Mucosa of descending colon (tissue), 3 donors: Measurements from ENCODE around the gene ATP8B3. TPM values are rescaled to one million over a fixed set of nuclear protein-coding genes. Genes with fewer than 3 reads are reported as not detected.

Experiments used
- ATAC-seq: fragments of 200-7000 bp; cut with Tn5 transposase; one replicate; pipeline ENCODE4 v1.9.1; 2020; ENCODE audit warnings: mild to moderate bottlenecking, moderate library complexity
- DNase-seq, 3 donors: peaks; one replicate each; pipeline ENCODE4 v3.0.0-alpha.2; 2020
- H3K36me3 ChIP-seq: fragments of 200-600 bp; one replicate; pipeline ENCODE4 v1.8.0; 2021; ENCODE audit warnings: low read depth, mild to moderate bottlenecking
- H3K4me1 ChIP-seq: fragments of 200-600 bp; one replicate; pipeline ENCODE4 v1.8.0; 2021; ENCODE audit warnings: low read depth, mild to moderate bottlenecking
- H3K4me3 ChIP-seq: fragments of 200-600 bp; one replicate; pipeline ENCODE4 v1.8.0; 2021; ENCODE audit warnings: mild to moderate bottlenecking
- H3K9me3 ChIP-seq: fragments of 200-600 bp; one replicate; pipeline ENCODE4 v1.8.0; 2021; ENCODE audit warnings: mild to moderate bottlenecking
- CTCF ChIP-seq: fragments of 200-600 bp; IDR thresholded peaks from one replicate; pipeline ENCODE4 v1.8.0; 2022; ENCODE audit warnings: antibody characterized with exemption, mild to moderate bottlenecking
- intact Hi-C, 2 donors: fragments of 100-400 bp; cut with DNase I in 1 of 2; cut with micrococcal nuclease in 1 of 2; formaldehyde crosslinking; loops; one replicate each; pipeline versions ENCODE4 v1.11.0 to v1.11.1; 2022; cut with DNase I, micrococcal nuclease
- total RNA-seq, 3 donors: library from RNA; stranded (reverse); fragmentation: NEBNext Ultra II Directional in 2 of 3; extraction: Animal tissue kit (Norgen Biotek cat#: 25700) in 2 of 3; gene quantifications; one replicate each; pipeline versions ENCODE4 v1.2.1 to v1.2.4, GENCODE V29; 2021 to 2023
- donor health status: DM: no; HTN: no; CAD: no; lungs with moderate emphysema.
- donor health status: DM: no; HTN: no; CAD: no.
- donor health status: DM: no; HTN: yes; CAD: no.

ATP8B3 gene
- total RNA-seq, 3 donors from 2014 or later: 0.55 to 1.2 (median 0.80) TPM

- intact Hi-C loops: no loop called here
- no peak overlapping the region for H3K4me3 ChIP-seq
- peaks cover 14% of the 10 kb centered on the region for H3K4me1 ChIP-seq
- TF ChIP-seq CTCF: no peak
- ATAC-seq (no peak), DNase-seq (no peak)
- H3K9me3 ChIP-seq: no peaks in the 10 kb centered on the region
- H3K36me3 ChIP-seq: no peaks in the 10 kb centered on the region
Observed at GRCh38 chr19:1808395-1808731, 3.7 kb downstream of the ATP8B3 start.

GRCh38 chr19:1807695-1808394 lies 4.2 kb downstream of the ATP8B3 start:
- intact Hi-C loops: no loop called here
- TF ChIP-seq CTCF: no peak
- Histone ChIP-seq H3K9me3 (no peaks in the 10 kb centered on the region), H3K4me3 (no peak overlapping the region), H3K4me1 (peaks cover 9% of the 10 kb centered on the region), H3K36me3 (no peaks in the 10 kb centered on the region)
- peak in 2 of 3 donors; percentile 18 to 48 for DNase-seq
- ATAC-seq: no peak

- no peaks in the 10 kb centered on the region for H3K36me3 ChIP-seq
- ATAC-seq (no peak), DNase-seq (peak in 1 of 3 donors; percentile 51)
- no peak for TF ChIP-seq CTCF
- intact Hi-C loops: no loop called here
- H3K4me3 ChIP-seq: no peak overlapping the region
- H3K4me1 ChIP-seq: peaks cover 6% of the 10 kb centered on the region
- H3K9me3 ChIP-seq: no peaks in the 10 kb centered on the region
Observed at GRCh38 chr19:1807030-1807694, 4.9 kb downstream of the ATP8B3 start.

GRCh38 chr19:1806184-1807029 lies 5.7 kb downstream of the ATP8B3 start:
- Histone ChIP-seq H3K36me3 (no peaks in the 10 kb centered on the region), H3K9me3 (no peaks in the 10 kb centered on the region), H3K4me1 (peaks cover under 1% of the 10 kb centered on the region), H3K4me3 (no peak overlapping the region)
- DNase-seq (peak in 2 of 3 donors; percentile 22 to 43), ATAC-seq (no peak)
- intact Hi-C loops: no loop called here
- TF ChIP-seq CTCF: no peak

GRCh38 chr19:1805401-1806183 lies 6.5 kb downstream of the ATP8B3 start:
- DNase-seq (peak in 1 of 3 donors; percentile 10), ATAC-seq (no peak)
- Histone ChIP-seq H3K9me3 (no peaks in the 10 kb centered on the region), H3K4me3 (no peak overlapping the region), H3K36me3 (no peaks in the 10 kb centered on the region), H3K4me1 (no peaks in the 10 kb centered on the region)
- no peak for TF ChIP-seq CTCF
- intact Hi-C loops: no loop called here
